ENCODE results near the gene TCF3. TPM values are rescaled to one million over a fixed set of nuclear protein-coding genes. Genes with fewer than 3 reads are reported as not detected.
"Not testable (repeated sequence)": the region's sequence is repeated elsewhere in the genome, so short reads cannot be mapped to it uniquely, and the experiment has no call there.

Gene TCF3
- polyA plus RNA-seq, 2 donors = 23.1 to 27.1 TPM

DNA sequence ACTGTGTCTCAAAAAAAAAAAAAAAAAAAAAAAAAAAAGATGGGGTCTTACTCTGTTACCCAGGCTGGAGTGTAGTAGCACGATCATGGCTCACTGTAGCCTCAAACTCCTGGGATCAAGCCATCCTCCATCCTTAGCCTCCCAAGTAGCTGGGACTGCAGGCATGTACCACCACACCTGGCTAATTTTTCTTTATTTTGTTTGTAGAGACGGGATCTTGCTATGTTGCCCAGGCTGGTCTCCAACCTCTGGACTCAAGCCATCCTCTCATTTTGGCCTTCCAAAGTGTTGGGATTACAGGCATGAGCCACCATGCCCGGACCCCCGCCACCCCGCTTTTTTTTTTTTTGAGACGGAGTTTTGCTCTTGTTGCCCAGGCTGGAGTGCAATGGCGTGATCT, 10.8 kb upstream of the TCF3 start:
- not testable (repeated sequence) for H3K4me1 ChIP-seq (ENCODE audit: control insufficient read depth in 2 of 2, insufficient read depth in 2 of 2, low read length in 1 of 2); H3K27me3 ChIP-seq (ENCODE audit: control insufficient read depth in 1 of 2, insufficient read depth in 2 of 2, low read length in 2 of 2); H3K27ac ChIP-seq (ENCODE audit: low read depth in 2 of 2, low read length in 1 of 2); H3K4me3 ChIP-seq (ENCODE audit: low read depth in 1 of 2, low read length in 2 of 2); H3K36me3 ChIP-seq (ENCODE audit: control insufficient read depth in 2 of 2, insufficient read depth in 2 of 2, low read length in 1 of 2); H3K9me3 ChIP-seq (ENCODE audit: control insufficient read depth in 2 of 2, insufficient read depth in 1 of 2, low read depth in 1 of 2, low read length in 1 of 2)
- WGBS, 2 donors = 89 to 94% methylated on average over 7 of the region's 7 CpGs

DNA sequence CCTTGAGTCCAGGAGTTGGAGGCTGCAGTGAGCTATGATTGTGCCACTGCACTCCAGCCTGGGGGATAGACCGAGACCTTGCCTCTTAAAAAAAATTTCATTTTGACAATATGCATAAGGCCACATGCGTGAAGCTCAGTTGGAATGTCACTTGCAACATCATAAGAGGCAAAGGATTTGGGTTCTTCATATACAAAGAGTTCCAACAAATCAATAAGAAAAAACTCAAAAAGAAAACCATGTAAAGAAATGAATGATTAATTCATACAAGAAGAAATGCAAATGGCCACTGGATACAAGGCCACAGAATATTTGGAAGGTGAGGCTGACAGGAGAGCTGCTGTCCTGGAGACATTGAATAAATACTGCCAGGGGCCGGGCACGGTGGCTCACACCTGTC, 9.6 kb upstream of the TCF3 start:
- Histone ChIP-seq H3K36me3 (ENCODE audit: control insufficient read depth in 2 of 2, insufficient read depth in 2 of 2, low read length in 1 of 2) (no peaks in the 10 kb centered on the region), H3K27ac (ENCODE audit: low read depth in 2 of 2, low read length in 1 of 2) (no peak overlapping the region), H3K27me3 (ENCODE audit: control insufficient read depth in 1 of 2, insufficient read depth in 2 of 2, low read length in 2 of 2) (no peaks in the 10 kb centered on the region), H3K9me3 (ENCODE audit: control insufficient read depth in 2 of 2, insufficient read depth in 1 of 2, low read depth in 1 of 2, low read length in 1 of 2) (no peaks in the 10 kb centered on the region), H3K4me1 (ENCODE audit: control insufficient read depth in 2 of 2, insufficient read depth in 2 of 2, low read length in 1 of 2) (peaks cover 0 to 6% of the 10 kb centered on the region in 2 donors), H3K4me3 (ENCODE audit: low read depth in 1 of 2, low read length in 2 of 2) (no peak overlapping the region)
- WGBS, 2 donors = 96 to 97% methylated on average over 4 of the region's 4 CpGs

DNA sequence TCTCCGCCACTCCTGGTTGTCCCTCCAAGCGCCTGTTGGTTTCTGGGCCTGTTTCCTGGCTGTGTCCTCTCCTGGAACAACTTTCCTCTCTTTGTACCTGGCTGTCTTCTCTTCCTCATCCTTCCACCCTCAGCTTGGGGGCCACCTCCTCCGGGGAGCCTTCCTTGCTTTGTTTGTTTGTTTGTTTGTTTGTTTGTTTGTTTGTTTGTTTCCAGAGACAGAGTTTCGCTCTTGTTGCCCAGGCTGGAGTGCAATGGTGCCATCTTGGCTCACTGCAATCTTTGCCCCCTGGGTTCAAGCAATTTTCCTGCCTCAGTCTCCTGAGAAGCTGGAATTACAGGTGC, 6.6 kb upstream of the TCF3 start:
- 71 to 77% methylated on average over 4 of the region's 4 CpGs for WGBS, 2 donors
- Histone ChIP-seq H3K27ac (ENCODE audit: low read depth in 2 of 2, low read length in 1 of 2) (no peak overlapping the region), H3K9me3 (ENCODE audit: control insufficient read depth in 2 of 2, insufficient read depth in 1 of 2, low read depth in 1 of 2, low read length in 1 of 2) (no peaks in the 10 kb centered on the region), H3K27me3 (ENCODE audit: control insufficient read depth in 1 of 2, insufficient read depth in 2 of 2, low read length in 2 of 2) (no peaks in the 10 kb centered on the region), H3K36me3 (ENCODE audit: control insufficient read depth in 2 of 2, insufficient read depth in 2 of 2, low read length in 1 of 2) (no peaks in the 10 kb centered on the region), H3K4me1 (ENCODE audit: control insufficient read depth in 2 of 2, insufficient read depth in 2 of 2, low read length in 1 of 2) (peaks cover 0 to 6% of the 10 kb centered on the region in 2 donors), H3K4me3 (ENCODE audit: low read depth in 1 of 2, low read length in 2 of 2) (no peak overlapping the region)

DNA sequence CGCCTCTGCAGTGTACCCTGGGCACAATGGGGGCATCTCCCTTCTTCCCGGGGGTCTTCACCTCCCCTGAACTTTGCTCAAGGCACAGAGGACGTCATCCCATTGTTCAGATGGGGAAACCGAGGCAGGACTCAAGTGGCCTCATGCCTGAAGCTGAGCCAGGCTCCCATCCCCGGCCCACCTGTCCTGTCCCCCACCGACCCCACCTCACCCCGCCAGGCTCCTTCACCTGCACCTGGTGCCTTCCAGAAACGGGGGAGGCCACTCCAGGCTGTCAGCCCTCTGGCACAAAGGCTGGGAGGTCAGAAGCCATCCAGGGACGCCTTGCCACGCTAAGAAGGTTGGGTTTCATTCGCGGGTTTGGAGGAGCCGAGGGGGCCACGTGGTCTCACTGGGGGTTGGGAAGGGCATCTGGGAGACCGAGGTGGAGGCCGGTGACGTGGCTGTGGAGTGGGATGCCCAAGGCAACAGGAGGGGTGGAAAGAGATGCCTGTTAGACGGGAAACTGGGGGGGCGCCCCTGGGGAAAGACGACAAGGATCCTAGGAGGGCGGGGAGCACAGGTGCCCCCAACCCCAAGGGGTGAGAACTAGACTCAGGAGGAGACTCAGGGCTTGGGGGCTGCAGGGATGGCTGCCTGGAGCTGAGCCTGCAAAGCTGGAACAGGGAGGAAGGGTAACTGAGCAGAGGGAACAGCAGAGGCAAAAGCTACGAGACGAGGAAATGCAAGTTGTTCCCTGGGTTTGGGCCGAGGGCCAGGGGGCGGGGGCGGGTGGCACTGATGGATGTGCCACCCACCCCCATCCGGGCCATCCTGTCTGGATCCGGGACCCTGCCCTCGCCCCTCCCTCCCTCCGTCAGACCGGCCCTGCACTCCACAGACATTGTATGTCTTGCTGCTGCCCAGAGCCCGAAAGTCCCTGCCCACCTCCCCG, 6.0 kb upstream of the TCF3 start:
- Histone ChIP-seq H3K4me1 (ENCODE audit: control insufficient read depth in 2 of 2, insufficient read depth in 2 of 2, low read length in 1 of 2) (peaks cover 0 to 6% of the 10 kb centered on the region in 2 donors), H3K27ac (ENCODE audit: low read depth in 2 of 2, low read length in 1 of 2) (no peak overlapping the region), H3K27me3 (ENCODE audit: control insufficient read depth in 1 of 2, insufficient read depth in 2 of 2, low read length in 2 of 2) (no peaks in the 10 kb centered on the region), H3K4me3 (ENCODE audit: low read depth in 1 of 2, low read length in 2 of 2) (no peak overlapping the region), H3K9me3 (ENCODE audit: control insufficient read depth in 2 of 2, insufficient read depth in 1 of 2, low read depth in 1 of 2, low read length in 1 of 2) (no peaks in the 10 kb centered on the region), H3K36me3 (ENCODE audit: control insufficient read depth in 2 of 2, insufficient read depth in 2 of 2, low read length in 1 of 2) (no peaks in the 10 kb centered on the region)
- WGBS, 2 donors = 43 to 46% methylated on average over 31 to 33 of the region's 33 CpGs

DNA sequence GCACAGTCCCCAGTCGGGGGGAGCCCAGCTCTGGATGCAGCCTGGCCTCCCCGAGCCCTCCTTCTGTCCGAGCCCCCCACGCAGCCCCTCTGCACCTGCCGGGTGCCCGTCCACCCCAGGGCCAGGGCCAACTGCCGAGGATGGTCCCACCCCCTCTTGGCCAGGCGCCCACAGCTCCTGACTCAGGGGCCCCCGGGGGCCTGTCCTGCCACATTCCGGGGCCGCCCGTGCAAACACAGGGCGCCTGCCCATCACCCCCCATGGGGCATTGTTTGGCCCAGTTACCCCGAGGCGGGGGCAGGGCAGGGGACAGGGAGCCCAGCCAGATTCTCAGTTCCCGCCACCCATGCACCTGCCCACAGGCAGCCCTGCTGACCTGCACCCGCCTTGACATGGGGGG, 5.3 kb upstream of the TCF3 start:
- Histone ChIP-seq H3K27me3 (ENCODE audit: control insufficient read depth in 1 of 2, insufficient read depth in 2 of 2, low read length in 2 of 2) (no peaks in the 10 kb centered on the region), H3K4me3 (ENCODE audit: low read depth in 1 of 2, low read length in 2 of 2) (no peak overlapping the region), H3K27ac (ENCODE audit: low read depth in 2 of 2, low read length in 1 of 2) (no peak overlapping the region), H3K36me3 (ENCODE audit: control insufficient read depth in 2 of 2, insufficient read depth in 2 of 2, low read length in 1 of 2) (no peaks in the 10 kb centered on the region), H3K9me3 (ENCODE audit: control insufficient read depth in 2 of 2, insufficient read depth in 1 of 2, low read depth in 1 of 2, low read length in 1 of 2) (no peaks in the 10 kb centered on the region), H3K4me1 (ENCODE audit: control insufficient read depth in 2 of 2, insufficient read depth in 2 of 2, low read length in 1 of 2) (peaks cover 0 to 6% of the 10 kb centered on the region in 2 donors)
- WGBS, 2 donors = 37 to 49% methylated on average over 12 to 17 of the region's 17 CpGs

DNA sequence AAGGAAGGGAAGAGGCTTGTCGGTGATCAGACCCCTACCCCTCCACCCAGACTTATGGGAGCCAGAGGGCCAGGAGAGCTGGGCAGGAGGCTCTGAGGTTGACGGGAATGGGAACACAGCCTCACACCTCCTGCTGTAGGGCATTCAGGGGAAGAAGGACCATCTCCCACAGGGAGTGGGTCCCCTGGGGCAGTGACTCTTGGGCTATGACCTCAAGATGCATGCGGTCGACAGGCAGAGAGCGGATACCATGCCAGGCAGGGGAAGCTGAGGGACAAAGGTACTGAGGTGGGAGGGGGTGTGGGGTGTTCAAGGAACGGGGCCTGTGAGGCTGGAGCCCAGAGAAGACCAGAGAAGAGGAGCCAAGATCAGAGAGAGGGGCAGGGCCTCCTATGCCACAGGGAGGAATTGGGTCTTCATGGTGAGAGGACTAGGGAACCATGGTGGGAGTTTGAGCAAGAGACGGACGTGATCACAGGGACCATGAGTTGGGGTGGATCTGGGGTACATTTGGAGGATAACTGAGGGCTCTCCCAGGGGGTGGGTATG, 4.6 kb upstream of the TCF3 start:
- Histone ChIP-seq H3K36me3 (ENCODE audit: control insufficient read depth in 2 of 2, insufficient read depth in 2 of 2, low read length in 1 of 2) (no peaks in the 10 kb centered on the region), H3K4me1 (ENCODE audit: control insufficient read depth in 2 of 2, insufficient read depth in 2 of 2, low read length in 1 of 2) (peaks cover 0 to 6% of the 10 kb centered on the region in 2 donors), H3K27me3 (ENCODE audit: control insufficient read depth in 1 of 2, insufficient read depth in 2 of 2, low read length in 2 of 2) (no peaks in the 10 kb centered on the region), H3K27ac (ENCODE audit: low read depth in 2 of 2, low read length in 1 of 2) (no peak overlapping the region), H3K4me3 (ENCODE audit: low read depth in 1 of 2, low read length in 2 of 2) (no peak overlapping the region), H3K9me3 (ENCODE audit: control insufficient read depth in 2 of 2, insufficient read depth in 1 of 2, low read depth in 1 of 2, low read length in 1 of 2) (no peaks in the 10 kb centered on the region)
- WGBS, 2 donors = 87 to 88% methylated on average over 8 of the region's 8 CpGs

DNA sequence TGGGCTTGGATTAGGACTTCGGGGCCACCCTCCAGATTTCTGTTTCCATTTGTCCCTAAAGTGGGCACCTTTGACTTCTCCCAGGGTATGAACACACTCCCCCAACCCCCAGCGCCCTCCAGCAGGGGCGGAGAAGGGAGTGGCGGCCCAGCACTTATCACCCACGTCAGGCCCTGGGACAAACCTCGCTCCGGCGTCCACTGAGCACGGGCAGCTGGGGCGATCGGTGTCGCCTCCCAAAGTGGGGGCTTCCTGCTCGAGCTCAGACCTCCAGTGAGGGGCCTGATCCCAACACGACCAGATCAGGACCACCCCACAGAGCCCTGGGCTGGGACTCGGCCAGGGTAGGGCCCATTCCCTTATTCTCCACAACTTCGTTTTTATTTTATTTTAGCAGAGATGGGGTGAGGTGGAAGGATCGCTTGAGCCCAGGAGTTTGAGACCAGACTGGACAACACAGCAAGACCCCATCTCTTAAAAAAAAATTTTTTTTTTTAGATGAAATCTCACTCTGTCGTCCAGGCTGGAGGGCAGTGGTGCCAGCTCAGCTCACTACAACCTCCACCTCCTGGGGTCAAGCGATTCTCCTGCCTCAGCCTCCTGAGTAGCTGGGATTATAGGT, 3.7 kb upstream of the TCF3 start:
- WGBS, 2 donors = 81 to 82% methylated on average over 19 of the region's 19 CpGs
- Histone ChIP-seq H3K27ac (ENCODE audit: low read depth in 2 of 2, low read length in 1 of 2) (no peak overlapping the region), H3K4me1 (ENCODE audit: control insufficient read depth in 2 of 2, insufficient read depth in 2 of 2, low read length in 1 of 2) (peaks cover 0 to 6% of the 10 kb centered on the region in 2 donors), H3K27me3 (ENCODE audit: control insufficient read depth in 1 of 2, insufficient read depth in 2 of 2, low read length in 2 of 2) (no peaks in the 10 kb centered on the region), H3K4me3 (ENCODE audit: low read depth in 1 of 2, low read length in 2 of 2) (no peak overlapping the region), H3K36me3 (ENCODE audit: control insufficient read depth in 2 of 2, insufficient read depth in 2 of 2, low read length in 1 of 2) (no peaks in the 10 kb centered on the region), H3K9me3 (ENCODE audit: control insufficient read depth in 2 of 2, insufficient read depth in 1 of 2, low read depth in 1 of 2, low read length in 1 of 2) (no peaks in the 10 kb centered on the region)

DNA sequence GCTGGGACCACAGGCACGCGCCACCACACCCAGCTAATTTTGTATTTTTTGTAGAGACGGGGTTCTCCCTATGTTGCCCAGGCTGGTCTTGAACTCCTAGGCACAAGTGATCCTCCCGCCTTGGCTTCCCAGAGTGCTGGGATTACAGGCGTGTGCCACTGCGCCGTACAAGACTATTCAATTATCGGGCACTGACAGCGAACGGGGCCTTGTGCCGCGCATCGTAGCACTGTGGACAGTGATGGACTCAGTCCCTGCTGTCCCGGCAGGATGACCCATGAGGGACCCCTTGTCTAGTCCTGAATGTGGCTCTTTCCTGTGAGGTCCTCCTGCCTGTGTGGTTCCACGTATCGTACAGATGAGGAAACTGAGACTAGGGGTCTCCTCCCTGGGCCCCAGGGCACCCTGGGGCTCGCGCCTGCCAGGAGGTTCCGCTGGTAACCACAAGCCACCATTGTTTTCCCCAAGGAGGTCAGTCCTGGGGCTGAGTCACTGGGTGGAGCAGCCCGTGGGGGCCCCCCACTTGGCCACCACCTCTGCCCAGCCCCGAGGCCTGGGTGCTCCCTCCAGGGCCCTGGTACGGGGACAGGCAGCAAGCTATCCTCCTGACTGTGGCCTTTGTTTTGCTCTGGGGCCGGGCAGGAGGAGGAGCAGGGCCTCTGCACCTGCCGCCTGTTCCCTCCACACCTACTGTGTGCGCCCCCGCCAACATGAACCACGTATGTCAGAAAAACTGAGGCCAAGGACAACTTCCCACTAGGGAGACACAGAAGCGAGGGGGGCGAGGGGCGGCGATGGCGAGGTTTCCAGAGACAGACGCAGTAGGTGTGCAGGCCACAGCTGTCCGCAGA, 2.9 kb upstream of the TCF3 start:
- H3K4me1 ChIP-seq (ENCODE audit: control insufficient read depth in 2 of 2, insufficient read depth in 2 of 2, low read length in 1 of 2) = peaks cover 0 to 9% of the 10 kb centered on the region in 2 donors
- H3K36me3 ChIP-seq (ENCODE audit: control insufficient read depth in 2 of 2, insufficient read depth in 2 of 2, low read length in 1 of 2) = no peaks in the 10 kb centered on the region
- no peak overlapping the region for H3K4me3 ChIP-seq (ENCODE audit: low read depth in 1 of 2, low read length in 2 of 2)
- 84 to 86% methylated on average over 34 of the region's 34 CpGs for WGBS, 2 donors
- H3K27ac ChIP-seq (ENCODE audit: low read depth in 2 of 2, low read length in 1 of 2) = no peak overlapping the region
- no peaks in the 10 kb centered on the region for H3K9me3 ChIP-seq (ENCODE audit: control insufficient read depth in 2 of 2, insufficient read depth in 1 of 2, low read depth in 1 of 2, low read length in 1 of 2)
- no peaks in the 10 kb centered on the region for H3K27me3 ChIP-seq (ENCODE audit: control insufficient read depth in 1 of 2, insufficient read depth in 2 of 2, low read length in 2 of 2)

DNA sequence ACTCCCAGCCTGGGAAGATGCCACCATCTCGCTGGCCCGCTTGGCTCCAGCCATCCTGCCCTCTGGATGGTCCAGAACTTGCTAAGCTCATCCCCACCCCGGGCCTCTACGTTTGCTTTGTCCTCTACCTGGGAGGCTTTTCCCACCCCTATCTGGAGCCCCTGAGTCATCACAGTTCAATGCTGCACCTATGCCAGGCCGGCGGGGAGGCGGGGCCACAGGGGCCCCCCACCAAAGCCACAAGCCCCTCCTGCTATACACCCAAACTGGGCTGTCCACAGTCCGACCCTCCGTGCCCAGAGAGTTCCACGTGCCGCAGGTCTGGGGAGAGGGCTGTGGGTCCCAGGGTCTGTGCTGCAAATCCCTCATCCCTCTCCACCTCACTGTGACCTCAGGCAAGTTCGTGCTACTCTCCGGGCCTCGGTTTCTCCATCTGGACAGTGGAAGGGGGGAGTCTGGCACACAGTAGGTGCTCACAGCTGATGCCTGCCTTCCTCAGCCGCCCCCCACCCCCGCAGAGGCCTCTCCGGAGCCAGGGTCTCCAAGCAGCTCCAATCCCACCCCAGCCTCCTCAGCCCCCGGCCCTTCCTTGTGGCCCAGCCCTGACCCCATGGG, 1.9 kb upstream of the TCF3 start:
- 76 to 81% methylated on average over 18 of the region's 18 CpGs for WGBS, 2 donors
- no peak overlapping the region for H3K27ac ChIP-seq (ENCODE audit: low read depth in 2 of 2, low read length in 1 of 2)
- H3K4me1 ChIP-seq (ENCODE audit: control insufficient read depth in 2 of 2, insufficient read depth in 2 of 2, low read length in 1 of 2) = peaks cover 0 to 9% of the 10 kb centered on the region in 2 donors

More for the DNA sequence above, 1.9 kb upstream of the TCF3 start:
- H3K4me3 ChIP-seq (ENCODE audit: low read depth in 1 of 2, low read length in 2 of 2) = no peak overlapping the region
- no peaks in the 10 kb centered on the region for H3K36me3 ChIP-seq (ENCODE audit: control insufficient read depth in 2 of 2, insufficient read depth in 2 of 2, low read length in 1 of 2)
- no peaks in the 10 kb centered on the region for H3K27me3 ChIP-seq (ENCODE audit: control insufficient read depth in 1 of 2, insufficient read depth in 2 of 2, low read length in 2 of 2)
- no peaks in the 10 kb centered on the region for H3K9me3 ChIP-seq (ENCODE audit: control insufficient read depth in 2 of 2, insufficient read depth in 1 of 2, low read depth in 1 of 2, low read length in 1 of 2)

All from esophagus (tissue), 2 donors.